Neural cell (in vitro differentiated cells): ENCODE measurements around the gene MFN1.

ENCODE experiments used
- EP300 ChIP-seq: fragments of 450-650 bp; conservative IDR thresholded peaks from 2 replicates; pipeline ENCODE4 v1.6.1; 2014; ENCODE audit warnings: antibody characterized with exemption, mild to moderate bottlenecking, moderate library complexity; ENCODE audit not compliant: poor library complexity, severe bottlenecking
- EZH2 ChIP-seq: fragments of 200-600, 300-800 bp; shearing (Covaris generic), sonication (generic); IDR thresholded peaks from 2 replicates; pipeline ENCODE4 v1.6.1; 2014; ENCODE audit warnings: antibody characterized with exemption, low read length, borderline replicate concordance, mild to moderate bottlenecking; ENCODE audit not compliant: insufficient read depth, poor library complexity, severe bottlenecking
- POLR2AphosphoS5 ChIP-seq: IDR thresholded peaks from 2 replicates; pipeline ENCODE4 v1.6.1; 2012
- RAD21 ChIP-seq: fragments of 450-650 bp; conservative IDR thresholded peaks from 2 replicates; pipeline ENCODE4 v1.6.1; 2014; ENCODE audit warnings: antibody characterized with exemption, mild to moderate bottlenecking, moderate library complexity
- TAF1 ChIP-seq: IDR thresholded peaks from 2 replicates; pipeline ENCODE4 v1.6.1; 2012; ENCODE audit warnings: low read depth
- TF ChIP-seq, protein P1 (sequence below): fragments of 450-650 bp; IDR thresholded peaks from 2 replicates; pipeline ENCODE4 v1.5.1; 2014; ENCODE audit warnings: antibody characterized with exemption, mild to moderate bottlenecking, moderate library complexity; ENCODE audit not compliant: poor library complexity, severe bottlenecking

DNA sequence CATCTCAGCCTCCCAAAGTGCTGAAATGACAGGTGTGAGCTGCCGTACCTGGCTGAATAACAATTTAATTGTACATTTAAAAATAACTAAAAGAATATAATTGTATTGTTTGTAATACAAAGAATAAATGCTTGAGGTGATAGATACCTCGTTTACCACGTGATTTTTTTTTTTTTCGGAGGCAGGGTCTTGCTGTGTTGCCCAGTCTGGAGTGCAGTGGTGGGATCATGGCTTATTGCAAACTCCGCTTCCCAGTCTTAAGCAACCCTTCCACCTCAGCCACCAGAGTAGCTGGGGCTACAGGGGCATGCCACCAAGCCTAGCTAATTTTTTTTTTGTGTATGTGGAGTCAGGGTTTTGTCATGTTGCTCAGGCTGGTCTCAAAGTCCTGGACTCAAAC lies 15.8 kb downstream of the MFN1 start:
- TF ChIP-seq, protein P1, sequence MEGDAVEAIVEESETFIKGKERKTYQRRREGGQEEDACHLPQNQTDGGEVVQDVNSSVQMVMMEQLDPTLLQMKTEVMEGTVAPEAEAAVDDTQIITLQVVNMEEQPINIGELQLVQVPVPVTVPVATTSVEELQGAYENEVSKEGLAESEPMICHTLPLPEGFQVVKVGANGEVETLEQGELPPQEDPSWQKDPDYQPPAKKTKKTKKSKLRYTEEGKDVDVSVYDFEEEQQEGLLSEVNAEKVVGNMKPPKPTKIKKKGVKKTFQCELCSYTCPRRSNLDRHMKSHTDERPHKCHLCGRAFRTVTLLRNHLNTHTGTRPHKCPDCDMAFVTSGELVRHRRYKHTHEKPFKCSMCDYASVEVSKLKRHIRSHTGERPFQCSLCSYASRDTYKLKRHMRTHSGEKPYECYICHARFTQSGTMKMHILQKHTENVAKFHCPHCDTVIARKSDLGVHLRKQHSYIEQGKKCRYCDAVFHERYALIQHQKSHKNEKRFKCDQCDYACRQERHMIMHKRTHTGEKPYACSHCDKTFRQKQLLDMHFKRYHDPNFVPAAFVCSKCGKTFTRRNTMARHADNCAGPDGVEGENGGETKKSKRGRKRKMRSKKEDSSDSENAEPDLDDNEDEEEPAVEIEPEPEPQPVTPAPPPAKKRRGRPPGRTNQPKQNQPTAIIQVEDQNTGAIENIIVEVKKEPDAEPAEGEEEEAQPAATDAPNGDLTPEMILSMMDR: no peak
- TF ChIP-seq TAF1 (no peak), POLR2AphosphoS5 (no peak), EZH2 (no peak), RAD21 (no peak), EP300 (no peak)
